ENCODE results near the gene SPNS3. TPM values are rescaled to one million over a fixed set of nuclear protein-coding genes. Genes with fewer than 3 reads are reported as not detected.

The SPNS3 gene
- total and polyA plus RNA-seq, 10 of the 15 experiments (the other 5 are each of a cell fraction or from before 2014, with no cell fraction given): 0.16 to 2.6 (median 0.97) TPM

DNA sequence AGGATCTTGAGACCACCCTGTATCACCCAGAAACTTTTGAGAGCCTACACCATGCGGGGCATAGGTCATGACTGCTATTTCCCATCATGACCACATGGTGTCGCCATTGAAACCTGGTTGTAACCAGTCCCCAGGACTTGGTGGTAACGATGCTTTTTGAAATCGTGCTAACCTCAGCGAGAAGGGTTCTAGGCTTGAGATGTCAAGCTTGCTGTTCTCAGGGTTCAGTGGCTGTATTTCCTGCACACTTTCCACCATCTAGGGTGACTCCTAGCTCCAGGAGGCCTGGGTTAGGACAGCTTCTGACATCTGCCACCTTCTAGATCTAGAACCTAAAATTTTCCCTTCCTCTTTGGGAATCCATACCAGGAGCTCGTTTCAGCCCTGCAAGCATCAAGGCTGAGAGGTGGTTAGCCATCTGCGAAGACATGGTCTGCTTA, 13.0 kb upstream of the SPNS3 start (continued):
- TF ChIP-seq, protein P1, sequence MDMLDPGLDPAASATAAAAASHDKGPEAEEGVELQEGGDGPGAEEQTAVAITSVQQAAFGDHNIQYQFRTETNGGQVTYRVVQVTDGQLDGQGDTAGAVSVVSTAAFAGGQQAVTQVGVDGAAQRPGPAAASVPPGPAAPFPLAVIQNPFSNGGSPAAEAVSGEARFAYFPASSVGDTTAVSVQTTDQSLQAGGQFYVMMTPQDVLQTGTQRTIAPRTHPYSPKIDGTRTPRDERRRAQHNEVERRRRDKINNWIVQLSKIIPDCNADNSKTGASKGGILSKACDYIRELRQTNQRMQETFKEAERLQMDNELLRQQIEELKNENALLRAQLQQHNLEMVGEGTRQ (IDR thresholded peaks at IDR 0.05; ENCODE audit: borderline replicate concordance, low read depth, low read length): no peak
- TF ChIP-seq ZNF217 (IDR thresholded peaks at IDR 0.05) (no peak), NFIC (IDR thresholded peaks at IDR 0.05; ENCODE audit: low read depth, low read length) (no peak), MTA3 (IDR thresholded peaks at IDR 0.05; ENCODE audit: borderline replicate concordance, low read length) (no peak), SIN3A (IDR thresholded peaks at IDR 0.05; ENCODE audit: low read depth, low read length) (no peak), IKZF1 (conservative IDR thresholded peaks at IDR 0.05) (no peak), RUNX3 (IDR thresholded peaks at IDR 0.05; ENCODE audit: low read length) (peak; percentile 70), RELA (IDR thresholded peaks at IDR 0.05; ENCODE audit: borderline replicate concordance, partially characterized antibody) (no peak), GABPA (IDR thresholded peaks at IDR 0.05; ENCODE audit: low read depth) (no peak), ETV6 (conservative IDR thresholded peaks at IDR 0.05 in 1 of 2, IDR thresholded peaks at IDR 0.05 in 1 of 2; ENCODE audit: borderline replicate concordance in 1 of 2, low read depth in 1 of 2) (no peak), SREBF1 (IDR thresholded peaks at IDR 0.05; ENCODE audit: low read length) (no peak), EGR1 (IDR thresholded peaks at IDR 0.05; ENCODE audit: borderline replicate concordance in 1 of 2, low read depth in 2 of 2, low read length in 2 of 2) (no peak), TBL1XR1 (IDR thresholded peaks at IDR 0.05; ENCODE audit: low read depth, low read length) (no peak), FOXM1 (IDR thresholded peaks at IDR 0.05; ENCODE audit: low read depth, low read length) (no peak), ESRRA (IDR thresholded peaks at IDR 0.05; ENCODE audit: low read length) (no peak), IRF4 (IDR thresholded peaks at IDR 0.05; ENCODE audit: low read depth, low read length) (no peak), MEF2B (IDR thresholded peaks at IDR 0.05; ENCODE audit: partially characterized antibody, poor library complexity, severe bottlenecking) (no peak), YY1 (IDR thresholded peaks at IDR 0.05; ENCODE audit: low read depth, low read length) (peak; percentile 38; the same call in 1 of the 2 replicates)
- TF ChIP-seq, protein P2, sequence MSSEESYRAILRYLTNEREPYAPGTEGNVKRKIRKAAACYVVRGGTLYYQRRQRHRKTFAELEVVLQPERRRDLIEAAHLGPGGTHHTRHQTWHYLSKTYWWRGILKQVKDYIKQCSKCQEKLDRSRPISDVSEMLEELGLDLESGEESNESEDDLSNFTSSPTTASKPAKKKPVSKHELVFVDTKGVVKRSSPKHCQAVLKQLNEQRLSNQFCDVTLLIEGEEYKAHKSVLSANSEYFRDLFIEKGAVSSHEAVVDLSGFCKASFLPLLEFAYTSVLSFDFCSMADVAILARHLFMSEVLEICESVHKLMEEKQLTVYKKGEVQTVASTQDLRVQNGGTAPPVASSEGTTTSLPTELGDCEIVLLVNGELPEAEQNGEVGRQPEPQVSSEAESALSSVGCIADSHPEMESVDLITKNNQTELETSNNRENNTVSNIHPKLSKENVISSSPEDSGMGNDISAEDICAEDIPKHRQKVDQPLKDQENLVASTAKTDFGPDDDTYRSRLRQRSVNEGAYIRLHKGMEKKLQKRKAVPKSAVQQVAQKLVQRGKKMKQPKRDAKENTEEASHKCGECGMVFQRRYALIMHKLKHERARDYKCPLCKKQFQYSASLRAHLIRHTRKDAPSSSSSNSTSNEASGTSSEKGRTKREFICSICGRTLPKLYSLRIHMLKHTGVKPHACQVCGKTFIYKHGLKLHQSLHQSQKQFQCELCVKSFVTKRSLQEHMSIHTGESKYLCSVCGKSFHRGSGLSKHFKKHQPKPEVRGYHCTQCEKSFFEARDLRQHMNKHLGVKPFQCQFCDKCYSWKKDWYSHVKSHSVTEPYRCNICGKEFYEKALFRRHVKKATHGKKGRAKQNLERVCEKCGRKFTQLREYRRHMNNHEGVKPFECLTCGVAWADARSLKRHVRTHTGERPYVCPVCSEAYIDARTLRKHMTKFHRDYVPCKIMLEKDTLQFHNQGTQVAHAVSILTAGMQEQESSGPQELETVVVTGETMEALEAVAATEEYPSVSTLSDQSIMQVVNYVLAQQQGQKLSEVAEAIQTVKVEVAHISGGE (CRISPR knock-in tag; IDR thresholded peaks at IDR 0.05): no peak
- TF ChIP-seq, protein P3, sequence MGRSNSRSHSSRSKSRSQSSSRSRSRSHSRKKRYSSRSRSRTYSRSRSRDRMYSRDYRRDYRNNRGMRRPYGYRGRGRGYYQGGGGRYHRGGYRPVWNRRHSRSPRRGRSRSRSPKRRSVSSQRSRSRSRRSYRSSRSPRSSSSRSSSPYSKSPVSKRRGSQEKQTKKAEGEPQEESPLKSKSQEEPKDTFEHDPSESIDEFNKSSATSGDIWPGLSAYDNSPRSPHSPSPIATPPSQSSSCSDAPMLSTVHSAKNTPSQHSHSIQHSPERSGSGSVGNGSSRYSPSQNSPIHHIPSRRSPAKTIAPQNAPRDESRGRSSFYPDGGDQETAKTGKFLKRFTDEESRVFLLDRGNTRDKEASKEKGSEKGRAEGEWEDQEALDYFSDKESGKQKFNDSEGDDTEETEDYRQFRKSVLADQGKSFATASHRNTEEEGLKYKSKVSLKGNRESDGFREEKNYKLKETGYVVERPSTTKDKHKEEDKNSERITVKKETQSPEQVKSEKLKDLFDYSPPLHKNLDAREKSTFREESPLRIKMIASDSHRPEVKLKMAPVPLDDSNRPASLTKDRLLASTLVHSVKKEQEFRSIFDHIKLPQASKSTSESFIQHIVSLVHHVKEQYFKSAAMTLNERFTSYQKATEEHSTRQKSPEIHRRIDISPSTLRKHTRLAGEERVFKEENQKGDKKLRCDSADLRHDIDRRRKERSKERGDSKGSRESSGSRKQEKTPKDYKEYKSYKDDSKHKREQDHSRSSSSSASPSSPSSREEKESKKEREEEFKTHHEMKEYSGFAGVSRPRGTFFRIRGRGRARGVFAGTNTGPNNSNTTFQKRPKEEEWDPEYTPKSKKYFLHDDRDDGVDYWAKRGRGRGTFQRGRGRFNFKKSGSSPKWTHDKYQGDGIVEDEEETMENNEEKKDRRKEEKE (IDR thresholded peaks at IDR 0.05): no peak
- TF ChIP-seq, protein P4, sequence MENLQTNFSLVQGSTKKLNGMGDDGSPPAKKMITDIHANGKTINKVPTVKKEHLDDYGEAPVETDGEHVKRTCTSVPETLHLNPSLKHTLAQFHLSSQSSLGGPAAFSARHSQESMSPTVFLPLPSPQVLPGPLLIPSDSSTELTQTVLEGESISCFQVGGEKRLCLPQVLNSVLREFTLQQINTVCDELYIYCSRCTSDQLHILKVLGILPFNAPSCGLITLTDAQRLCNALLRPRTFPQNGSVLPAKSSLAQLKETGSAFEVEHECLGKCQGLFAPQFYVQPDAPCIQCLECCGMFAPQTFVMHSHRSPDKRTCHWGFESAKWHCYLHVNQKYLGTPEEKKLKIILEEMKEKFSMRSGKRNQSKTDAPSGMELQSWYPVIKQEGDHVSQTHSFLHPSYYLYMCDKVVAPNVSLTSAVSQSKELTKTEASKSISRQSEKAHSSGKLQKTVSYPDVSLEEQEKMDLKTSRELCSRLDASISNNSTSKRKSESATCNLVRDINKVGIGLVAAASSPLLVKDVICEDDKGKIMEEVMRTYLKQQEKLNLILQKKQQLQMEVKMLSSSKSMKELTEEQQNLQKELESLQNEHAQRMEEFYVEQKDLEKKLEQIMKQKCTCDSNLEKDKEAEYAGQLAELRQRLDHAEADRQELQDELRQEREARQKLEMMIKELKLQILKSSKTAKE (IDR thresholded peaks at IDR 0.05; ENCODE audit: low read depth, poor library complexity, severe bottlenecking): no peak
